GM18868 (cell line): ENCODE measurements around the gene HRH2.

ENCODE experiments used
- ATAC-seq: cut with Tn5 transposase; IDR thresholded peaks from one replicate; pipeline ENCODE4 v1.9.1; 2021; ENCODE audit warnings: mild to moderate bottlenecking, moderate library complexity; ENCODE audit not compliant: unreplicated experiment

Gene HRH2

GRCh38 chr5:175674731-175675346 is 17.0 kb downstream of the HRH2 start:
- no peak for ATAC-seq

DNA sequence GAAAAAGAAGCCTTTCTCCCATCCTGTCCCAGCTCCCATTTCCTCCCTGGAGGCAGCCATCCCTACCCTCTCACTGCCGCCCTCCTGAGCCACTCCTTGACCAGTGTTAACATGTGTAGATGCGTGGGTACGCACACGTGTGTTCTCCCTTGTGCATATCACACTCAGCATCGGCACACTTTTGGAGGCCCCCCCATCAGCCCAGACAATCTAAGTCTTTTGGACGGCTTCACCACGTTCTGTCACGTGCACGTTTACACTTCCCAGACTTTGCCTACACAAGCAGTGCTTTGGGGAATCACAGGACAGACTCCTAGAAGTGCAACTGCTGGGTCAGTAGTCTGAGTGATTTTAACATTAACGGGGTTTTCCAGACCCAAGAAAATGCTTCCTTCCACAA is 18.0 kb downstream of the HRH2 start:
- no peak for ATAC-seq

DNA sequence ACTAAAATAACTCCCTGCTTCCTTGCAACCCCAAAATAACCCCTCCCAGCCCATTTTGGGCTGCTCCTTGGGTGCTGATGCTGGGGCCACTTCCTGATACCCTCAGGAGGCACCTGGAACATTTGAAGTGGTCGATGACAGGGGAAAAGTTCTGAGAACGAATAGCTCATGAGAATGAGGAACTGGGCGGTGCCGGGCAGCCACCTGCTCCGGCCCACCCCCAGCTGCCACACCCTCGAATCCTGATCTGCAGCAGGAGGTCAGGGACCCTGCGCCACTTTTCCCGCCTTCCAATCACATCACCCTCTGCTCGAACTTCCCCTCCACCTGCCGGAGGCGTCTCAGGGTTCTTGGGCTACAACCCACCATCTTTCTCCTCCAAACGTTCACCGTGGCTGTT is 19.7 kb downstream of the HRH2 start:
- ATAC-seq: no peak

DNA sequence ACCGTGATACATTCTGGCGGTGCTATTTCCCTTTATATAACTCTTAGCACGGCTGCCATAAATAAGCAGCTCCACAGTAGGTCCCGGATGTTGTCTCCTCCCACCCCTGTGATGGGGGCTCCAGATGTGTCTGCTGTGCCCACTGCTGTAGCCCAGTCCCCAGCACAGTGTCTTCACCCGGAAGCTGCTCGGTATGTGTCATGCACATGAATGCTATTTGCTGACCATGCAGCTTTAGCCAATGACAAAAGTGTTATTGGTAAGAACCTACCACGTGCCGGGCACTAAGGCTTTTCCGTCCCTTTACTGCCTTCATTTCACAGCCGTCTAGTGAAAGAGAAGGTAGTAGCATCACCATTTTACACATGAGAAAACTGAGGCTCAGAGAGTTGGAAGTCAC is 20.2 kb downstream of the HRH2 start:
- ATAC-seq: no peak

DNA sequence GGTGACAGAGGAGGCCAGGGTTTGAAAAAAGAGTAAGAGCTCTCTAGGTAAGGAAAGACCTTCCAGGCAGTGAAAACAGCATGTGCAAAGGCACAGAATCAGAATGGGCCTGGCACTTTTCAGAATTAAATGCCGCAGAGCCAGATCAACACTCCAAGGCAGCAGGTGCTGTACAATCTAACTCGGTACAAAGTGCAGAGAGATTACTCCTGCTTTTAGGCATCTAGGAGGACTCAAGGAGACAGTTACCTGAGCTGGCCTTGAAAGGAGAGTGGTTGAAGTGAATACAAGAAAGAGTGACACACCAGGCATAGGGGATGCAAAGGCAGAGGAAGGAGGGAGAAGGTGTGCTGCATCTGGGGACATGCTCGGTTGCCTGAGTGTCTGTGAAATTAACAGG is 21.5 kb downstream of the HRH2 start:
- no peak for ATAC-seq

DNA sequence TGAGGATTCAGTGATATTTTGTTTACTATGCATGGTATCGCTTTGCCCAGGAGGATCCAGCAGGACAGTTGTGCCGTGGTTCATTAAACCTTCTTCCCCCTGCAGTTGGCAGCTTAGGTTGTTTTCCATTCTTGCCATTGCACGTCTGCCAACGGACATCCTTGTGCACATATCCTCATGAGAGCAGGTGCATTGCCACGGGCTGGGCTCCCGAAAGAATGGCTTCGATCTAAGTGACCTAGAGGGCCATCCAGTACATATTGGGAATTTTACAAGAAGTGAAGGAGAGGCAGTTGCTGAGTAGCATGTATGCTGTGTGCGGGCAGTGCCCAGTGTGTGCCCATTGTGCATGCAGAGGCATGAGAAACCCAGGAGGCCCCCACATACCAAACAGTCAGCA is 22.1 kb downstream of the HRH2 start:
- ATAC-seq: no peak

GRCh38 chr5:175680463-175680862 is 22.6 kb downstream of the HRH2 start:
- ATAC-seq: no peak

- ATAC-seq: no peak
Observed at GRCh38 chr5:175681045-175681967, 23.4 kb downstream of the HRH2 start.

DNA sequence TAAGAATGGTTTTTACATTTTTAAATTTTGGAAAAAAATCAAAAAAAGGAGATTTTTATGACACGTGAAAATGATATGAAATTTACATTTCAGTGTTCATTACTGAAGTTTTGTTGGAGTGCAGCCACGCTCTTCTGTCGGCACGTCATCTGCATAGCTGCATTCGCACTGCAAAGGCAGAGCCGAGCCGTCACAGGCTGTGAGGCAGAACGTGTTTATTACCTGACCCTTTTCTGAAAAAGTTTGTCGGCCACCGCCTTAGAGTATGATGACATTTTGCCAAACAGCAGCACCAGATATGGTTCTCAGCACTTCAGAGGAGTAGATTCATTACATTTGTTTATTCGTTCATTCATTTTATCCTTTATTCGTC is 24.1 kb downstream of the HRH2 start:
- ATAC-seq: no peak

GRCh38 chr5:175682664-175683063 is 24.8 kb downstream of the HRH2 start:
- ATAC-seq: no peak

GRCh38 chr5:175683231-175683630 is 25.4 kb downstream of the HRH2 start:
- ATAC-seq: no peak

GRCh38 chr5:175683921-175684320 is 26.1 kb downstream of the HRH2 start:
- ATAC-seq: no peak

DNA sequence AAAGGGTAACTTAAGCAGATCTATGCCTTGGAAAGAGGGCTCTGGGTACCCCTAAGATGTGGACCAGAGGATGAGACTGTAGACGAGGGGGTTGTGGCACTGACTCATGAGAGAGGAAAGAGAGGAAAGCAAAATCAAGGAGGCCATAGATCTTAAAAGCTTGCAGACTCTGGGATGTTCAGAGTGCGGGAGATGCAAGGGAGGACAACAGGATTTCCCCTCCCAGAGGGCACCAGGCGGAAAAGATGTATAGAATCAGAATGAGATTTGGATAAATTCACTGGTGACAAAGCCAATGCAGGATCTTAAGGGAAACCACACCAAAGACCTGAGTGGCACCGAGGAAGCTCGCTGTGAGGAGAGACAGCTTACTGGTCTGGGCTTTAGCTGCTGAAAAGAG is 27.1 kb downstream of the HRH2 start:
- ATAC-seq: no peak

DNA sequence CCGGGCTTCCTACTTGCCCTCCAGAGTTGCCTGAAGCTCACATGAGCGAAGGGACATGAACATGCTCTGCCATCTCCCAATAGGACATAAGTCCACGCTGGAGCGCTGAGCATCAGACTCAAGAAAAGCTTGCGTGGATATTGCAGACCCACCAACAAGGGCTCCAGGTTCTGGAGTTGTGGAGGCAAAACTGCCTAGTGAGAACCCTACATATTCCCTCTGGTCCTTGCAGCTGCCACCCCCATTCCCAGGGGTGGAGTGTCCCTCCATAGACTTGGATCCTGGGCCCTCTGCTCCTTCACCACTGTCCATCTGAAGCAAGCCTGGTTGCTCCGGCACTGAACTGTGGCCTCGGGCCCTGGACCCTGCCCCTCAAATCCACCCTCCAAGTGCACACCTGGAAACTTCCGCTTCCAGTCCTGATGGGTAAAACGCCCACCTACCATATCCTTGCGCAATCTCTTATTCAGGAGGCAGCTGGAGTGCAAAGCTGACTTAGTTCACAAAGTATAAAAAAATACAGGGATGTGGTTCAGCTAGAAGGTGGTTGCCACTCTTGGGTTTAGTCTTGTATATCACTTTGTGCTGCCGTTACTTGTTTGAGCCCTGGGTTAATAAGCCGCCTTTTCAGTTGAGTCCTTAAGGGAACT is 28.0 kb downstream of the HRH2 start:
- no peak for ATAC-seq

DNA sequence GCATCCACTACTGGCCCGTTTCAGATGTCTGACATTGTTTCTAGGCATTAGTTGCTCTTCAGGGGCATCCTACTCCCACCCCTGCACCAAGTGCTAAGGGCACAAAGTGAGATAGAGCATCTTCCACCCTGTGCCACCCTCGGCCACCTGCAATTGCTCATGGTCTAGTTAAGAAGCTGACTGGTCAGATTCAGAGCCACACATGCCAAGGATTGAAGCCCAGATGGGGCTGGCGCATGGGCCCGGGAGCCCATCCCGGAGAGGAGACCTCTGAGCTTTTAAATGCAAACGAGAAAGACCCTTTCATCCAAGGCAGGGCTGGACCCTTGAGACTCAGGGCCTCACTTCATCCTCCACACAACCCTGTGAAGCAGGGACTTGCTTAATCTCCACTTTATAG is 28.5 kb downstream of the HRH2 start:
- no peak for ATAC-seq

DNA sequence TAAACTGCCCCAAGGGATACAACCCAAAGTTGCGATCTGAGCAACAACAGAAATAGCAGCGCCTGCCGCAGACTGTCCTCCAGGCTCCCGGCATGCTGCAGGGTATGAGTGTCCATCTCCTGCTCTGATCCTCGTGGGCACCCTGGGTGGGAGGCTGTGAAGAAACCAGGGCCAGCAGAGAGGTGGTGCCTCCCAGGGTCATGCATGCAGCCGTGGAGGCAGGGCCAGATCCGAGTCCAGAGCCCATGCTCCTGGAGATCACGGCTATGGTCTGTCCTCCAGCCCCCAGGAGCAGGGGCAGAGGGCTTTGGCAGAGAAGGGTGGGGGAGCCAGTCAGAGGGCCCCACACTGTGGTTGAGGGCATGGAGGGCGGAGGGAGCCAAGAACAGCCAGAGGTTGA is 29.0 kb downstream of the HRH2 start:
- no peak for ATAC-seq

GRCh38 chr5:175687231-175687701 is 29.4 kb downstream of the HRH2 start:
- no peak for ATAC-seq

DNA sequence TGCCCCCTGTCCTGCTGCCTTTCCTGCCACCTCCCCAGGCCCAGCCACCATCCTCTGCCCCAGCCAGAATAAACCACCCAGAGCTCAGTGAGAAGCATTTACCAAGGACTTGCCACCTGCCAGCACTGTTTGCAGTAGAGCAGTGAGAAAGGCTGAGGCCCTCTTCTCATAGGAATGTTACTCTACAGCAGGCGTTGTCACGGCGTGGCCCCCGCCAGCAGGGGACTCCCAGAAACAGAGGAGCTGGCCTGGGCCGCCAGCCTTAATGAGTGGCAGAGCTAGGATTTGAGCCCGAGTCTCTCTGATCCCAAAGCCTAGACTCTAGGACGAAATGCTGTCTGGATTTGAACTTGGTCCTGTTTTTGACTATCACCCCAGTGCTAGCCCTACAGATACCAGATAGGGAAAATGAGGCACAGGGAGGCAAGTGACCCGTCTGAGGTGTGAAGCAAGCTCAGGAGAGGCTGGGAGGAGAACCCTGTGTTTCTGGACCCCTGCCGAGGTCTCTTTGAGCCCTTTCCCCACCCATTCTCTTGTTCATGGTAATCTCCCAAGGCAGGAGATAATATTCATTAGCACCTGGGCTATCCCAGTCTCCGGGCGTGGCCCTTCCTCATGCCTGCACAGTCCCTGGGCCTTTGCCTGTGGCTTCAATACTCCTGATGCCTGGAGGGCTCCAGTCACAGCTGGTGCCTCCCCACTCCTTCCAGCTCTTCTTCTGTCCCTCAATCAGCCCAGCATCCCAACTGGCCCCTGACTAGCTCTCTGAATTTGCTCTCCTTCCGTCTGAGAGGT is 30.7 kb downstream of the HRH2 start:
- ATAC-seq: no peak

GRCh38 chr5:175689147-175689991 is 31.5 kb downstream of the HRH2 start:
- ATAC-seq: no peak

DNA sequence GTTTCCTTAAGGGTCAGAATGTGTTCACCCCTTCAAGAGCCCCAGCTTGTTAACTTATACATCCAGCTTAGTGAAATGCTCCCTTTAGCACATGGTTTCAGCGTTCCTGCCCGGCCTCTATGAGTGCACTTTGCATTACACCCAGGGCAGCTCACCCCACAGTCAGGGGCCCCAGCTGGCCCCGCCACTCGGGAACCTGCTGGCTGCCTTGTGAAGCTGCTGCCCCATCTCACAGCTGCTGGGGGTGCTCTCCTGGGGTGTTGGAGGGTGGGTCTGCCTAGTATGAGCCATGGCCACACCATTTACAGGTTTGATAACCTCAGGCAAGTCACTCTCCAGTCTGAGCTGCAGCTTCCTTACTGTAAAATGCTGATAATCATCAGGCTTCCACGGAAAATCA is 32.2 kb downstream of the HRH2 start:
- no peak for ATAC-seq
